Sigmoid colon (tissue), 4 donors: ENCODE measurements around the gene SLC6A11.

ENCODE experiments used
- CTCF ChIP-seq, 4 experiments: fragments of 450-650 bp in 3 of 4; fragments of 200-600 bp in 1 of 4; IDR thresholded peaks; one replicate each; pipeline ENCODE4 v1.5.1; 2016 to 2019; ENCODE audit warnings: antibody characterized with exemption in 4 of 4, mild to moderate bottlenecking in 3 of 4, moderate library complexity in 2 of 4
- POLR2A ChIP-seq, 2 donors: fragments of 450-650 bp; IDR thresholded peaks; one replicate each; pipeline ENCODE4 v1.6.1; 2016; ENCODE audit warnings: antibody characterized with exemption in 2 of 2, mild to moderate bottlenecking in 2 of 2, moderate library complexity in 2 of 2
- POLR2AphosphoS5 ChIP-seq, 4 donors: sonication (generic); formaldehyde crosslinking; IDR thresholded peaks; one replicate each; pipeline ENCODE4 v1.6.1; 2017; ENCODE audit warnings: antibody characterized with exemption in 4 of 4

- TF ChIP-seq CTCF (IDR thresholded peaks at IDR 0.05) (no peak), POLR2AphosphoS5 (IDR thresholded peaks at IDR 0.05) (no peak), POLR2A (IDR thresholded peaks at IDR 0.05) (no peak)
These were observed 117.0 kb downstream of the SLC6A11 start for GRCh38 chr3:10933021-10933420.
